K562 treated with DMSO at 1 percent for 4 hours (cell line): ENCODE data around the gene DCAF17. TPM values are rescaled to one million over a fixed set of nuclear protein-coding genes. Genes with fewer than 3 reads are reported as not detected.

ENCODE experiments used
- total RNA-seq: library from RNA; unstranded; fragments of 300-600 nt; gene quantifications from 2 replicates; pipeline ENCODE4 v1.2.3, GENCODE V29; 2022; ENCODE audit not compliant: insufficient read depth

The DCAF17 gene, protein sequence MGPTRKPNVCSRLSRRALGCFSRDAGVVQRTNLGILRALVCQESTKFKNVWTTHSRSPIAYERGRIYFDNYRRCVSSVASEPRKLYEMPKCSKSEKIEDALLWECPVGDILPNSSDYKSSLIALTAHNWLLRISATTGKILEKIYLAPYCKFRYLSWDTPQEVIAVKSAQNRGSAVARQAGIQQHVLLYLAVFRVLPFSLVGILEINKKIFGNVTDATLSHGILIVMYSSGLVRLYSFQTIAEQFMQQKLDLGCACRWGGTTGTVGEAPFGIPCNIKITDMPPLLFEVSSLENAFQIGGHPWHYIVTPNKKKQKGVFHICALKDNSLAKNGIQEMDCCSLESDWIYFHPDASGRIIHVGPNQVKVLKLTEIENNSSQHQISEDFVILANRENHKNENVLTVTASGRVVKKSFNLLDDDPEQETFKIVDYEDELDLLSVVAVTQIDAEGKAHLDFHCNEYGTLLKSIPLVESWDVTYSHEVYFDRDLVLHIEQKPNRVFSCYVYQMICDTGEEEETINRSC
- total RNA-seq, result 6.8 and 8.5 TPM in 2 replicates

DNA sequence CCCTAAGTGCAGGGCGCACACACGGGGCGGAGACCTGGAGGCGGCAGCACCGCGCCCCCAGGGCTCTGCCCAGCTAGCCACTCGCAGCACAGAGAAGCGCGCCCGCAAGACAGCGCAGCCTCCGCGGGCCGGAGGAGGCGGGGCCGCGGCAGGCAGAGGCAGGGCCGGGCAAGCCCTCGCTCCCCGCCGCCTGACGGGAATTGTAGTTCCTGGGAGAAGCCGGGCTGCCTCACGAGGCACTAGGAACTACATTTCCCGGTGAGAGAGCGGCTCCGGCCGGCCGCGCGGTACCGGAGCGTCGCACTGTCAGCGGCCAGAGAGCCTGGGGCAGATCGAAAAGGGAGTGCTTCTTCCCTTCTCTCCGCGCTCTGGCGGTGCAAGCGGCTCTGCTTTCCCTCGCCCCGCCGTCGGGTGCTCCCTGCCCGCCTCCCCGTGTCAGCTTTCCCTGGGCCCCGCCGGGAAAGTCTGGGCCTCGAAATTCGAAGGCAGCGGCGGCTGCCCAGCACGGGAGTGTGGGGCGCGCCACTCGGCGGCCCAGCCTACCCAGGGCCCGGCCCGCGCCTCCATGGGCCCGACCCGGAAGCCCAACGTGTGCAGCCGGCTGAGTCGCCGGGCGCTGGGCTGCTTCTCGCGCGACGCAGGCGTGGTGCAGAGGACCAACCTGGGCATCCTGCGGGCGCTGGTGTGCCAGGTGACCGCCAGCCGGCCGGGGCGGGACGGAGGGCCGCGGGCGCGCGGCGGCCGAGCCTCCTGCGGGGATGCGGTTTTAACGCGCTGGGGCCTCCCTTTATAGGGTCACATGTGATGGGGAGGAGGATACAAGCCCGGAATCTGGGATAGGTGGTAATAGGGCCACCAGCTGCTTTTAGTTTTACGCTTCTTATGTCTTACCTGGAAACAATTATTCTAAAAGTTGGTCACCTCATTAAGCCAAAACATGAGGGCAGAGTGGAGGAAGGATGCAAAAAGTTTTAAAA lies at the start of gene DCAF17:
Gene DCAF17 (plus strand): TSS at position 214 of the 977 bp plus-strand sequence. CDS start 352 bp downstream, at position 566.

DNA sequence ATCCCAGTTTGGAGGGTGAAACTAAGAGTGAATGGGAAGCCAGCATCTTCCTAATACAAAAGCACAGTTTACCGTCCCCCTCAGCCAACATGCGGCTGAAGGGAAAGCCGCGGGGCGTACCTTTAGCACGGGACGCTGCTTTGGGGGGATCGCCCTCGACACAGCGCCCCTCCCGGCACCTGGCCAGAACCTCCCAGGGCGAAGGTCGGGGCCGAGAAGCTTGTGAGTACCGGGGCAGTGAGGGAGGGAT lies 338 bp upstream of the DCAF17 start, which contains the start of gene METTL8:
Gene METTL8 (minus strand): TSS at position 228 of the 250 bp plus-strand sequence. CDS start 41,805 bp downstream, outside the sequence.

DNA sequence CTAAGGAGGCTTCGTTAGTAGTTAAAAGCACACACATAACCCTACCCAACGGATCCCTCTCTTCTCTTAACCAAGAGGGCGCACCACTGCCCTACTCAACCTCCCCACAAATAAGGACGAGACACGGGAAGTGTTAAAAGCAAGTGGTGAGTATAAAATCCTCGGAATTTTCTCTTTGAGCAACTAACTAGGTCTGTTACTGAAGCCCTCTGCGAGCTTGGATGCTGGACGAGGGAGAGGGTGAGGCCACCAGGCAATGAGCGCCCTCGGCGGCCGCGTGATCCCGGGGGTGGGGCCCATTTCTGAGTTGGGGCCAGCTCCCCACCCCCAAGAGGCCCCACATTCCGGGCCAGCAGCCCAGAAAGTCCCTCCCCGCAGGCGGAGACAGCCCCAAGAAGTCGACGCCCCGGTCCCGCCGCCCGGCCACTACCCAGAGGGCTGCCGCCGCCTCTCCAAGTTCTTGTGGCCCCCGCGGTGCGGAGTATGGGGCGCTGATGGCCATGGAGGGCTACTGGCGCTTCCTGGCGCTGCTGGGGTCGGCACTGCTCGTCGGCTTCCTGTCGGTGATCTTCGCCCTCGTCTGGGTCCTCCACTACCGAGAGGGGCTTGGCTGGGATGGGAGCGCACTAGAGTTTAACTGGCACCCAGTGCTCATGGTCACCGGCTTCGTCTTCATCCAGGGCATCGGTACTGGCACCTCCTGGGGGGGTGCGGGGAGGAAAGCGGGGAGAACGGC lies 88.2 kb downstream of the DCAF17 start, which contains the start of gene CYBRD1:
Gene CYBRD1 (plus strand): TSS at position 423 of the 736 bp plus-strand sequence. CDS start 72 bp downstream, at position 495.

Other genes with a start within 250 kb of the DCAF17 start
- gene METTL8, start 236 bp upstream of the DCAF17 start, total RNA-seq, result 2.1 and 4.2 TPM in 2 replicates
- 10.7 and 11.3 TPM in 2 replicates for gene CYBRD1, start 88.2 kb downstream of the DCAF17 start, total RNA-seq